MM.1S (cell line): ENCODE data around the gene C10orf120.

ENCODE experiments used
- DNase-seq: peaks from one replicate; pipeline ENCODE4 v3.0.0-alpha.2; 2015
- H2AFZ ChIP-seq: fragments of 300-600 bp; sonication (generic); 2 replicates; pipeline ENCODE4 v1.6.0; 2016; ENCODE audit warnings: antibody characterized with exemption, low read length
- H3F3A ChIP-seq: fragments of 300-600 bp; sonication (generic); 2 replicates; pipeline ENCODE4 v1.6.1; 2016; ENCODE audit warnings: mild to moderate bottlenecking, antibody characterized with exemption, low read length, moderate library complexity, mixed read lengths; ENCODE audit not compliant: insufficient read depth
- H3K27ac ChIP-seq: fragments of 300-600 bp; sonication (generic); 2 replicates; pipeline ENCODE4 v1.5.1; 2016; ENCODE audit warnings: mild to moderate bottlenecking, low read length
- H3K27me3 ChIP-seq: fragments of 300-600 bp; sonication (generic); replicated peaks from 2 replicates; pipeline ENCODE4 v1.6.0; 2016; ENCODE audit warnings: low read length; ENCODE audit not compliant: insufficient read depth
- H3K36me3 ChIP-seq: fragments of 300-600 bp; sonication (generic); replicated peaks from 2 replicates; pipeline ENCODE4 v1.6.1; 2016; ENCODE audit warnings: mild to moderate bottlenecking, low read length, mixed read lengths; ENCODE audit not compliant: insufficient read depth
- H3K4me1 ChIP-seq: fragments of 300-600 bp; sonication (generic); 2 replicates; pipeline ENCODE4 v1.6.1; 2016; ENCODE audit warnings: low read length, mixed read lengths
- H3K4me2 ChIP-seq: fragments of 300-600 bp; sonication (generic); 2 replicates; pipeline ENCODE4 v1.6.0; 2016; ENCODE audit warnings: low read depth, low read length
- H3K4me3 ChIP-seq: fragments of 300-600 bp; sonication (generic); 2 replicates; pipeline ENCODE4 v1.5.1; 2016; ENCODE audit warnings: low read length, mixed read lengths
- H3K79me2 ChIP-seq: fragments of 300-600 bp; sonication (generic); 2 replicates; pipeline ENCODE4 v1.6.1; 2016; ENCODE audit warnings: mixed run types, low read length, mixed read lengths
- H3K9ac ChIP-seq: fragments of 300-600 bp; sonication (generic); 2 replicates; pipeline ENCODE4 v1.6.1; 2016; ENCODE audit warnings: low read length, mixed read lengths
- H3K9me2 ChIP-seq: fragments of 300-600 bp; sonication (generic); replicated peaks from 2 replicates; pipeline ENCODE4 v1.6.1; 2016; ENCODE audit warnings: mild to moderate bottlenecking, low read length, mixed read lengths; ENCODE audit not compliant: insufficient read depth
- H3K9me3 ChIP-seq: fragments of 300-600 bp; sonication (generic); replicated peaks from 2 replicates; pipeline ENCODE4 v1.6.1; 2016; ENCODE audit warnings: mild to moderate bottlenecking, low read length, mixed read lengths; ENCODE audit not compliant: insufficient read depth
- H4K20me1 ChIP-seq: fragments of 300-600 bp; sonication (generic); 2 replicates; pipeline ENCODE4 v1.6.1; 2016; ENCODE audit warnings: mild to moderate bottlenecking, low read length, moderate library complexity, mixed read lengths; ENCODE audit not compliant: insufficient read depth
- CTCF ChIP-seq: fragments of 300-600 bp; sonication (generic); IDR thresholded peaks from 2 replicates; pipeline ENCODE4 v1.5.1; 2016; ENCODE audit warnings: antibody characterized with exemption, low read length, mixed read lengths
- EZH2 ChIP-seq: fragments of 300-600 bp; sonication (generic); optimal IDR thresholded peaks from 2 replicates; pipeline ENCODE3; 2017; ENCODE audit warnings: low read depth, mild to moderate bottlenecking, antibody characterized with exemption, low read length, mixed read lengths
- EZH2phosphoT487 ChIP-seq: fragments of 300-600 bp; sonication (generic); IDR thresholded peaks from 2 replicates; pipeline ENCODE4 v1.6.1; 2018; ENCODE audit warnings: antibody characterized with exemption, low read length

C10orf120 gene

GRCh38 chr10:122688293-122688989 lies 11.2 kb downstream of the C10orf120 start:
- no peak for DNase-seq
- Histone ChIP-seq H3K9ac (no peak overlapping the region), H3K27ac (no peak overlapping the region), H3K9me2 (no peaks in the 10 kb centered on the region), H3K4me2 (no peak overlapping the region), H3K79me2 (no peaks in the 10 kb centered on the region), H3K27me3 (no peaks in the 10 kb centered on the region), H4K20me1 (no peaks in the 10 kb centered on the region), H3K4me1 (no peaks in the 10 kb centered on the region), H3F3A (no peaks in the 10 kb centered on the region), H2AFZ (no peak overlapping the region), H3K9me3 (no peaks in the 10 kb centered on the region), H3K4me3 (no peak overlapping the region), H3K36me3 (no peaks in the 10 kb centered on the region)
- no peak for TF ChIP-seq EZH2
- TF ChIP-seq EZH2phosphoT487: no peak
- no peak for TF ChIP-seq CTCF

GRCh38 chr10:122682522-122682921 lies 17.1 kb downstream of the C10orf120 start:
- no peaks in the 10 kb centered on the region for H3F3A ChIP-seq
- H2AFZ ChIP-seq: no peak overlapping the region
- no peak overlapping the region for H3K9ac ChIP-seq

GRCh38 chr10:122678266-122678665 lies 21.4 kb downstream of the C10orf120 start:
- H3K27me3 ChIP-seq: no peaks in the 10 kb centered on the region

More at GRCh38 chr10:122682522-122682921, 17.1 kb downstream of the C10orf120 start:
- H3K36me3 ChIP-seq: no peaks in the 10 kb centered on the region
- no peak for DNase-seq
- no peak overlapping the region for H3K4me2 ChIP-seq
- no peaks in the 10 kb centered on the region for H4K20me1 ChIP-seq
- H3K9me3 ChIP-seq: no peaks in the 10 kb centered on the region
- no peak overlapping the region for H3K4me3 ChIP-seq
- no peaks in the 10 kb centered on the region for H3K79me2 ChIP-seq
- no peak for TF ChIP-seq CTCF
- no peak for TF ChIP-seq EZH2
- H3K27ac ChIP-seq: no peak overlapping the region
- no peaks in the 10 kb centered on the region for H3K4me1 ChIP-seq
- no peaks in the 10 kb centered on the region for H3K9me2 ChIP-seq
- H3K27me3 ChIP-seq: no peaks in the 10 kb centered on the region

More at GRCh38 chr10:122678266-122678665, 21.4 kb downstream of the C10orf120 start:
- Histone ChIP-seq H3K36me3 (no peaks in the 10 kb centered on the region), H3K4me3 (no peak overlapping the region), H3K4me2 (no peak overlapping the region), H3F3A (no peaks in the 10 kb centered on the region), H3K9ac (no peak overlapping the region), H3K9me3 (no peaks in the 10 kb centered on the region), H3K9me2 (no peaks in the 10 kb centered on the region), H4K20me1 (no peaks in the 10 kb centered on the region), H3K4me1 (no peaks in the 10 kb centered on the region), H2AFZ (no peak overlapping the region), H3K79me2 (no peaks in the 10 kb centered on the region), H3K27ac (no peak overlapping the region)
- TF ChIP-seq EZH2 (no peak), CTCF (no peak), EZH2phosphoT487 (no peak)
- DNase-seq: no peak
